ENCODE measurements around the gene TNNI3K.

TNNI3K gene

GRCh38 chr1:74505928-74506710 lies 270.9 kb downstream of the TNNI3K start:
- no peak for DNase-seq

DNA sequence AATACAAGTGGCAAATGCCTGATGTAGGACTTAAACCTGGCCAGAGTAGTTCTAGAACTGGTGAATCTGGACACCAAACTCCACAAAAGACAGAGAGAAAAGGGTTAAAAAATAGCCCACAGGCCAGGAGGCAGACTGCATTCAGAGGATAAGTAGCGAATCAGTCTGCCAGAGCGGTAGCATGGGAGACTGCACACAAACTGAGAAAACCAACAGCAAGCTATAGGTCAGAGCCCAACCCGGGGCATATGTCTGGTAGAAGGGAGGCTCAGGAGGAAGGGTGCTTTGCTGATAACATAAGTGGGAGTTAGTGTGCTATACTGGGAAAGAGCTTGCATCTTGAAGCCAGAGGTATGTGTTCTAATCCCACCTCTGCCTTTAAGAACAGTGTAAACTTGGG lies 273.3 kb downstream of the TNNI3K start:
- no peak for DNase-seq

DNA sequence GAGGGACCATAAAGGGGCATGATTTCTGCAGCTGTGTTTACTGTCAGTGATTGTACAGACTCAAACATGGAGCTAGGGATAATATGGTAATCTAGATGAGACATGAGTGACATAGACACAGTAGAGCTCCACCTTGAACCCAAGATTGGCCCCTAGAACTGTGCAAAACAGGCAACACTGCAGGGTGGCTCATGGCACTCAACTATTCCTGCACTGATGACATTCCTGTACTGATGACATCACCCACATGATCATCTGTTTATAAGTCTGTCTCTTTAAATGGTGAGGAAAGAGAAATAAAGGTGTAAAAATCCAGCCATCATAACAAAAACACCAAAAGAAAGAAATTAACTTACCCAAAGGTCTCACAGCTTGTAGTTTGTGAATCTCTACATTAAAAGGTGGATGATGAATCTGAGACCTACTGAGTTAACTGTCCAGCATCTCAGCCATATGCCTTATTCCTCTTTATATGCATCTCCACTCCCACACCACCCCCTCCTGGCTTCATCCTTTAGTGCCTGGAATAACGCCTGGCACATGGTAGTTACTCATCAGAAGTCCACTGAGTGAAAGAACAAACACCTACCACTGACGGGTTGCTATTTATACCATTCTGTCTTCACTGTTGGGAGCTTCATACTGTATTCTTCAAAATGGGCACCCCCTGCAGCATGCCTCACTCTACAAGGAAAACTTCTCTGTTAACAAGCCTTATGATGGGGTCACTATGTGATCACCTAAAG lies 277.2 kb downstream of the TNNI3K start, which contains the start of gene LRRC53:
LRRC53 (minus strand) TSS at position 442 of the 746 bp plus-strand sequence. CDS start 29,262 bp downstream, outside the sequence.
- DNase-seq: no peak

- no peak for DNase-seq
Observed at GRCh38 chr1:74513411-74514300, 278.5 kb downstream of the TNNI3K start.

DNA sequence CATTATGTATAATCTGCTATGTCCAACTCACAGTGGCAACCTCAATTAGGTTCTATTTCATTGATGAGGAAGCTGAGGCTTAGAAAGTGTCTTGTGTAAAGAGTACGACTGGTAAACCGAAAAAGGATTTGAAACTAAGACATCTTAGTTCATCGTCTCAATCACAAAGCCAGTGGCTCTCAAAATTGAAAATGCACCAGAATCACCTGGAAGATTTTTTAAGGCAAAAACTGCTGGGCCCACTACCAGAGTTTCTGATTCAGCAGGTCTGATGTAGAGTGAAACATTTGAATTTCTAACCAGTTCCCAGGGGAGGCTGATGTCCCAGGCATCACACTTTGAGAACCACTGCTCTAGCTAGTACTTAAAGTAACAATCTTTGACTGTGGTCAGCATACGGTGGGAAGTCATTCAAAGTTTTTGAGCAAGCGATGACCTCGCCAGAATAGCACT lies 282.4 kb downstream of the TNNI3K start:
- DNase-seq: no peak

GRCh38 chr1:74522148-74522547 lies 287.0 kb downstream of the TNNI3K start:
- DNase-seq: no peak

- DNase-seq: no peak
Observed at GRCh38 chr1:74523873-74524480, 288.8 kb downstream of the TNNI3K start.

GRCh38 chr1:74526708-74527107 lies 291.5 kb downstream of the TNNI3K start:
- no peak for DNase-seq

DNA sequence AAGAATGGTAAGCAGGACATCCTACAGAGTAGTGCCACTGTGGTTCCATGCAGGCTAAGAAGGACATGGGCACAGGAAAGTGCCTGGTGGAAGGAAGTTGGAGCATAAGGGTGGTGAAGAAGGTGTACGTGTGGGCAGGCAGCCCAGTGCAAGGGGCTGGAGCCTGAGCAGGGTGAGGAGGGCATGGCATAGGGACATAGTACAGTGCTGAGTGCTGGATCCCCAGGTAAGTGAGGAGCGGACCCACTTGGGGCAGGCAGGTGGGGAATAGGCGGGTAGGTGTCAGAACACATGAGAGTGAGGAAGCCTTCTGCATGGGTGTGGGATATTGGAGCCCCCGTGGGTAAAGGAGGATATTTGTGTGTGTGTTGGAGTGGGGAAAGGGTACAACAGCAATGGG lies 292.9 kb downstream of the TNNI3K start:
- DNase-seq: no peak

DNA sequence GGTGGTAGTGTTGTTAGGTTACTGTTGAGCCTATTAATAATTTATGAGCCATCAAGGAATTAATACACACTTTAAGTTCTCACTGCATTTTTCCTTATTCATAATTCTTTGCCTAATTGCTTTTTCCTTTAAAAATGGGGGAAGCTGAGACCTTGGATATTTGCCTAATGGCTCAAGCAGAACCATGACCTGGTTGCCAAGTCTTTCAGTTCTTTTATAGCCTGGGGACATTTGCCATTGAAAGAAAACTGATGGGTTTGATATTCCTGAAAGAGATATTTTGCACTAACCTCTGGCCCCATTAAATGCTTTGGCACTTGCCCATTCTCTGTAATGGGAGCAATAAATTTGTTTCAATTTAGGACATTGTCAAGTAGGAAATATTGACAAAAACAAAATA lies 295.7 kb downstream of the TNNI3K start:
- DNase-seq: no peak

GRCh38 chr1:74531796-74532195 lies 296.6 kb downstream of the TNNI3K start:
- no peak for DNase-seq

DNA sequence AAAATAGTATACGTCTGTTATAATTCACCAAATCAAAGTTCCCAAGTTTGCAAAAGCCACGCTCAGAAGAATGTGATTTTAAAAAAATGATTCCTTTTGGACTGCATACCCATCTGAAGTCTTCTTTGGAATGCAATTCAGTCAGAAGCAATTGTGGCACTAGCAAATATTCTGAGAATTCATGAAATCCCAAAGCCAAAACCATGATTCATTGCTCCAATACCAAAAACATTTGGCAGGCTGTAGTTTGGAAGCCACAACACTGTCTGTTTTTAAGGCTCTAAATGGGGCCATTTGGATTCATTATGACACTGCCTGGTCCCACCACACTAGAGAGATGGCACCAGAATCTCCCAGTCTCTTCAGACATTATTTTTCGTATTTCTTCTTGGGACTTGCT lies 299.1 kb downstream of the TNNI3K start:
- DNase-seq: no peak

DNA sequence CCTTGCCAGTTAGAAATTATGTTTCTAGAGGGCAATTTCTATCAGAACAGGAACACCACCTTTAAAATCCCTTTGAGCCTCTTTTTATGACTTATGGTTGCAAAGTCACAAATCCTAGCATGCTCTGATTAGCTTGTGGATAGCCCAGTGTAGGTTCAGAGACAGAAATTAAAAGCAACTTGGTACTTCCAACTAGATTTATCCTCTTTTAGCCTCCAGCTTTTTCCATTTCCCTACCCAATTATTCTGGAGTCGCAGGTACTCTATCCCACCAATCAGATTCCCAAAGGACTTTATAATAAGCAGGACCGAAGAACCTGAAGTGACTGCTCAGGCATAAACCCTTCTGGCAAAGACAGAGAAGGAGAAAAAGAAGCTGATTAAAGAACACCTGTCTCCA lies 310.6 kb downstream of the TNNI3K start:
- DNase-seq: no peak

GRCh38 chr1:74548961-74549750 lies 314.0 kb downstream of the TNNI3K start:
- no peak for DNase-seq

GRCh38 chr1:74549932-74550331 lies 314.7 kb downstream of the TNNI3K start:
- DNase-seq: no peak

DNA sequence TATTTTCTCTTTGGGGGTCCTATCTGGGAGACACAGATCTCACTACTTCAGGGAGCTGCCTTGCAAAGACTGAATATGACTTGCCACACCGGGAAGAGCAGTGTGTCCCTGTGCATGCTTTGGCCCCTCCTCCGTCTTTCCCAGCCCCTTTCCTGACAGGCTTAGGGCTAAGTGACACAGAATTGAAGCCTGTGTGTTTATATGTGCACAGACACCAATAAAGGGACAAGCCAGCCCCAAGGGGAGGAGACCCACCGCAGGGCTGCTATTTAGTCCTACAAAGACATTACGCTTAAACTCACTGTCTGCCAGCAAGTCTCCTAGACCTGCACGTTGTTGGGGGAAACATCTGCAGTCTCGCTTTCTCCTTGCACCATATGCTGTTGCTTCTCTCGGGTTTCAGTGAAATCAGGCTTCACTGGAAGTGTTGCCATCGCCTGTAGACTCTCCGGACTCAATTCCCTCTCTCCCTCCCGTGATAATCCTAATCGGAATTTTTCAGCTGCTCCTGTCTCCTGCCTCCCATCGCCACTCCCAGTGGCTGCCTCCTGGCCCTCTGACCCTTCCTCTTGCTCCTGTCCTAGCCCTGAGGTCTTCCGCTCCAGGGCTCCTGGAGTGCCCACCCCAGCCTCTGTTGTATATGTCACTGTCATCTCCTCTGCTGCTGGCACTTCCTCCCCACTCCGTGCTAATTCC lies 335.8 kb downstream of the TNNI3K start:
- no peak for DNase-seq

- no peak for DNase-seq
Observed at GRCh38 chr1:74571493-74571800, 336.3 kb downstream of the TNNI3K start.

DNA sequence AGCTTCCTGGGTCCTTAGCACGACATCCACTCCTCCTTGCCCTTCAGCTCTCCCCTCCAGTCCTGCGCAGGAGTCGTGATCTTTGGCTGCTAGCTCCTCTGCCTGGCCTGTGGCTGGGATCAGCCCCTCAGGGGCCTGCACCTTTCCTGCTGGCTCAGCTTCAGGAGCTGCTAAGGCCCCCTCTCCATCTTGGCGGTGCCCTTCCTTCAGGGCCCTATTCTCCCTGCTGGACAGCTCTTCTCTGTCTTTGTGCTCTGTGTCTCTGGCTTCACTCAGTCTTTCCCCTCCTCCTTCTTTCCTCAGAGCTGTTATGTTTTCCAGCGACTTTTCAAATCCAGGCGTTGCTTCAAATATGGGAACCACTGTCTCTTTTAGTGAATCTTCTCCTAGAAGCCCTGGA lies 336.7 kb downstream of the TNNI3K start:
- DNase-seq: no peak

- DNase-seq: no peak
Observed at GRCh38 chr1:74578101-74578500, 342.9 kb downstream of the TNNI3K start.

DNA sequence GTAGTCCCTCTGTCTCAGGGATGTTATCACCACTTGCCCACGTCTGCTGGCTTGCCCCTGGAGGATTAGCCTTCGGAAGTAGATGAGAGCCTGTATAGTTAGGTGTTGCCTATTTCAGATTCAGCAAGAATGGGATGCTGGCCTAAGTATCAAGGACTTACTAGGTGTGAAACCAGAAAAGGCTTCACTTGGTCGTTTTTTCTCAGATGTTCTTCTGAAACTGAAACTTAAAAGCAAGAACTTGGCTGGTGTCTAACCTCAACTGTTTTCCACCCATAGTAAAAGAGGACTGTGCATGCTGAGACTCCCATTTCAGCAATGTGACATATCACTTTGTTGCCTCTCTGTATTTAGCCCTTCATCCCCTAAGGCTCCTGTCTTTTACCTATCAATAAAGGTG lies 344.2 kb downstream of the TNNI3K start:
- DNase-seq: no peak

GRCh38 chr1:74583397-74583796 lies 348.2 kb downstream of the TNNI3K start:
- DNase-seq: no peak
